ENCODE measurements around the gene BOK.

The BOK gene

DNA sequence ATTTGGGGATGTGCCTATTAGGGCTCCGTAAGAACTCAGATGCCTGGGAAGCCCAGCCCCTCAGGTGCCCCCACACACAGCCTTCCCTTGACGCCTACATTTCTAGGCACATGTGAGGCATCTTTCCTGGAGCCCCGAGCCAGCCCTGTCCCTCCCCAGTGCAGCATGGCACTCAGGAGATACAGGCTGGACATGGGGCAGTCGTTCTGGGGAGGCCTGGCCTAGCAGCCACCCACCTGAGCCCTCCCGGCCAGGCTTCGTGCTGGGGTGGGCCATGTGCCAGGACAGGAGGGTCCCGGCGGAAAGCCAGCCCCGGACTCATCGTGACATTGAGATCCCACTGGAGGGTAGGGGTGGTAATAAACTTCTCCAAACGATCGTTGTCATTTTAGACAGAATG, 15.2 kb downstream of the BOK start:
- no peak overlapping the region for H3K4me3 ChIP-seq (ENCODE audit: severe bottlenecking)
- DNase-seq (ENCODE audit: low spot score) (peak; percentile 46), ATAC-seq (ENCODE audit: low read depth) (no peak)
- H3K27ac ChIP-seq (ENCODE audit: poor library complexity, severe bottlenecking) = no peak overlapping the region
- TF ChIP-seq, protein P1, sequence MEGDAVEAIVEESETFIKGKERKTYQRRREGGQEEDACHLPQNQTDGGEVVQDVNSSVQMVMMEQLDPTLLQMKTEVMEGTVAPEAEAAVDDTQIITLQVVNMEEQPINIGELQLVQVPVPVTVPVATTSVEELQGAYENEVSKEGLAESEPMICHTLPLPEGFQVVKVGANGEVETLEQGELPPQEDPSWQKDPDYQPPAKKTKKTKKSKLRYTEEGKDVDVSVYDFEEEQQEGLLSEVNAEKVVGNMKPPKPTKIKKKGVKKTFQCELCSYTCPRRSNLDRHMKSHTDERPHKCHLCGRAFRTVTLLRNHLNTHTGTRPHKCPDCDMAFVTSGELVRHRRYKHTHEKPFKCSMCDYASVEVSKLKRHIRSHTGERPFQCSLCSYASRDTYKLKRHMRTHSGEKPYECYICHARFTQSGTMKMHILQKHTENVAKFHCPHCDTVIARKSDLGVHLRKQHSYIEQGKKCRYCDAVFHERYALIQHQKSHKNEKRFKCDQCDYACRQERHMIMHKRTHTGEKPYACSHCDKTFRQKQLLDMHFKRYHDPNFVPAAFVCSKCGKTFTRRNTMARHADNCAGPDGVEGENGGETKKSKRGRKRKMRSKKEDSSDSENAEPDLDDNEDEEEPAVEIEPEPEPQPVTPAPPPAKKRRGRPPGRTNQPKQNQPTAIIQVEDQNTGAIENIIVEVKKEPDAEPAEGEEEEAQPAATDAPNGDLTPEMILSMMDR (IDR thresholded peaks at IDR 0.05; ENCODE audit: poor library complexity, severe bottlenecking) = no peak
- peaks cover 9% of the 10 kb centered on the region for H3K36me3 ChIP-seq (ENCODE audit: low read depth)
- H3K9me3 ChIP-seq (ENCODE audit: severe bottlenecking) = no peaks in the 10 kb centered on the region
- H3K4me1 ChIP-seq (ENCODE audit: insufficient read depth, poor library complexity, severe bottlenecking) = no peaks in the 10 kb centered on the region
- no peaks in the 10 kb centered on the region for H3K27me3 ChIP-seq (ENCODE audit: insufficient read depth, poor library complexity, severe bottlenecking)

GRCh38 chr2:241574911-241575623, 16.5 kb downstream of the BOK start:
- peaks cover 9% of the 10 kb centered on the region; the same call in 1 of the 2 replicates for H3K36me3 ChIP-seq (ENCODE audit: low read depth)
- TF ChIP-seq, protein P1 (IDR thresholded peaks at IDR 0.05; ENCODE audit: poor library complexity, severe bottlenecking) = no peak
- no peak overlapping the region for H3K4me3 ChIP-seq (ENCODE audit: severe bottlenecking)
- DNase-seq (ENCODE audit: low spot score) = no peak
- no peak overlapping the region for H3K27ac ChIP-seq (ENCODE audit: poor library complexity, severe bottlenecking)
- H3K4me1 ChIP-seq (ENCODE audit: insufficient read depth, poor library complexity, severe bottlenecking) = no peaks in the 10 kb centered on the region
- H3K9me3 ChIP-seq (ENCODE audit: severe bottlenecking) = no peaks in the 10 kb centered on the region
- H3K27me3 ChIP-seq (ENCODE audit: insufficient read depth, poor library complexity, severe bottlenecking) = no peaks in the 10 kb centered on the region
- ATAC-seq (ENCODE audit: low read depth) = peak; percentile 15; the same call in 1 of the 3 replicates

DNA sequence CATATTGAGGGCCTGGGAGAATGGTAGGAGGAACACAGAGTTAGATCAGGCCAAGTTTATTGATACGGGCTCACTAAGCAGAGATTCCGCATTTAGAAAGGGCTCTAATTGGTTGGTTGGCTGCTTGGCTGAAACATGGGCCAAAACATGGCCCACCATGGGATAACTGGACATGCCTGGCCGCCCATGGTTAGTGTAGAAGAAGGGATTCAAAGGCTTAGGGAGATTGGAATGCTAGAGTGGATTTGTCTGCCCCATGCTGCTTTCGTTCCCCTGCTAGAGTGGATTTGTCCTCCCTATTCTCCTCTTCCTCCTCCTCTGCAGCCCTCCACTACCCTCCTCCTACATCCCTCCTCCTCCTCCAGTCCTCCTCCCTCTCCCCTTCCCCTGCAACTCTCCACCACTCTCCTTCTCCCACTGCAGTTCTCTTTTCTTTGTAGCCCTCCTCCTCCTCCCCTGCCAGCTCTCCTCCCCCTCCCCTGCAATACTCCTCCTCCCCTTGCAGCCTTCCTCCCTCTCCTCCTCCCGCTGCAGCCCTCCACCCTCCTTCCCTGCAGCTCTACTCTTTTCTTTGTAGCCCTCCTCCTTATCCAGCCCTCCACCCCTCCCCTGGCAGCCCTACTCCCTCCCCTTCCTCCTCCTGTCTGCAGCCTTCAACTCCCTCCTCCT, 17.2 kb downstream of the BOK start:
- Histone ChIP-seq H3K36me3 (ENCODE audit: low read depth) (peaks cover 9% of the 10 kb centered on the region; the same call in 1 of the 2 replicates), H3K27ac (ENCODE audit: poor library complexity, severe bottlenecking) (no peak overlapping the region), H3K4me1 (ENCODE audit: insufficient read depth, poor library complexity, severe bottlenecking) (no peaks in the 10 kb centered on the region), H3K9me3 (ENCODE audit: severe bottlenecking) (no peaks in the 10 kb centered on the region), H3K4me3 (ENCODE audit: severe bottlenecking) (no peak overlapping the region), H3K27me3 (ENCODE audit: insufficient read depth, poor library complexity, severe bottlenecking) (no peaks in the 10 kb centered on the region)
- no peak for DNase-seq (ENCODE audit: low spot score)
- no peak for ATAC-seq (ENCODE audit: low read depth)
- TF ChIP-seq, protein P1 (IDR thresholded peaks at IDR 0.05; ENCODE audit: poor library complexity, severe bottlenecking) = no peak

DNA sequence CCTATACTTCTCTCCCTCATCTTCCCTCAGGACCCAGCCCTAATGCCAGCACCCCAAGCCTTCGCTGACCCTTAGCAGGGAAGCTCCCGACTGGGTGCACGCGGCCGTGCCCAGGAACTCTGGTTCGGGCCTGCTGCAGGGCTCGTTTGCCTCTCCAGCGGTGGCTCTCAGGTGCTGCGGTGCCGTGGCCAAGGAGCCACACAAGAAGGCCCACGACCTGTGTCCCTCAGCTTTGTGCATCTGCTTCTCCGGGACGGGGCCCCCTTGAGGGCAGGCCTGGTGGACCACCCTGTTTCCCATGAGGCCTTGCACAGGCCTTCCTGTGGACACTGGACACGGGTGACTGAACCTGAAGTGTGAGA, 17.7 kb downstream of the BOK start:
- no peak overlapping the region for H3K27ac ChIP-seq (ENCODE audit: poor library complexity, severe bottlenecking)
- H3K4me3 ChIP-seq (ENCODE audit: severe bottlenecking) = no peak overlapping the region
- no peak for DNase-seq (ENCODE audit: low spot score)
- TF ChIP-seq, protein P1 (IDR thresholded peaks at IDR 0.05; ENCODE audit: poor library complexity, severe bottlenecking) = no peak
- H3K27me3 ChIP-seq (ENCODE audit: insufficient read depth, poor library complexity, severe bottlenecking) = no peaks in the 10 kb centered on the region
- H3K9me3 ChIP-seq (ENCODE audit: severe bottlenecking) = no peaks in the 10 kb centered on the region
- H3K36me3 ChIP-seq (ENCODE audit: low read depth) = peaks cover 9% of the 10 kb centered on the region; the same call in 1 of the 2 replicates
- ATAC-seq (ENCODE audit: low read depth) = no peak; the same call in 2 of the 3 replicates
- no peaks in the 10 kb centered on the region for H3K4me1 ChIP-seq (ENCODE audit: insufficient read depth, poor library complexity, severe bottlenecking)

Data from RWPE2 (cell line).